C4-2B (cell line): ENCODE measurements around the gene OAS3.

Experiments
- ZFX ChIP-seq: fragments of 450-650 bp; IDR thresholded peaks from 2 replicates; pipeline ENCODE4 v1.6.1; 2017
- TF ChIP-seq, protein P1 (sequence below): fragments of 450-650 bp; conservative IDR thresholded peaks from 2 replicates; pipeline ENCODE4 v1.5.1; 2017; ENCODE audit warnings: mild to moderate bottlenecking

DNA sequence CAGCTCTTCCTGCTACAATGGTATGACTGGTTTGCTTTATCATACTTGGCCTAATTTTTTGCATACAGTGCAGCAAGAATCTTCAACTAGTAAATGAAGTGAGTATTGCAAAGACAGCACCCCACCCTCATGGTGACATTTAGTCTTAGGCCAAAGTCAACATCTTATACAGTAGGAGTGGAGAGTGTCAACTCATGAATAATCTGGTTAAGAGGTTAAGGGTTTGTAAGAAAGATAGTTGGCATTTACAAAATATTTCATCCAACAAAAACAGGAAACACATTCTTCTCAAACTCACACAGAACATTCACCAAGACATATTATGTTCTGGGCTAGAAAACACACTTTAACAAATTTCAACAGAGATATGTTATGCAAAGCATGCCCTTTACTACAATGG lies 33.7 kb upstream of the OAS3 start:
- TF ChIP-seq, protein P1, sequence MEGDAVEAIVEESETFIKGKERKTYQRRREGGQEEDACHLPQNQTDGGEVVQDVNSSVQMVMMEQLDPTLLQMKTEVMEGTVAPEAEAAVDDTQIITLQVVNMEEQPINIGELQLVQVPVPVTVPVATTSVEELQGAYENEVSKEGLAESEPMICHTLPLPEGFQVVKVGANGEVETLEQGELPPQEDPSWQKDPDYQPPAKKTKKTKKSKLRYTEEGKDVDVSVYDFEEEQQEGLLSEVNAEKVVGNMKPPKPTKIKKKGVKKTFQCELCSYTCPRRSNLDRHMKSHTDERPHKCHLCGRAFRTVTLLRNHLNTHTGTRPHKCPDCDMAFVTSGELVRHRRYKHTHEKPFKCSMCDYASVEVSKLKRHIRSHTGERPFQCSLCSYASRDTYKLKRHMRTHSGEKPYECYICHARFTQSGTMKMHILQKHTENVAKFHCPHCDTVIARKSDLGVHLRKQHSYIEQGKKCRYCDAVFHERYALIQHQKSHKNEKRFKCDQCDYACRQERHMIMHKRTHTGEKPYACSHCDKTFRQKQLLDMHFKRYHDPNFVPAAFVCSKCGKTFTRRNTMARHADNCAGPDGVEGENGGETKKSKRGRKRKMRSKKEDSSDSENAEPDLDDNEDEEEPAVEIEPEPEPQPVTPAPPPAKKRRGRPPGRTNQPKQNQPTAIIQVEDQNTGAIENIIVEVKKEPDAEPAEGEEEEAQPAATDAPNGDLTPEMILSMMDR = no peak
- TF ChIP-seq ZFX = no peak
